Thymus (tissue), 11 donors: Measurements from ENCODE around the gene TPRG1. TPM values are rescaled to one million over a fixed set of nuclear protein-coding genes. Genes with fewer than 3 reads are reported as not detected.
A peak's percentile ranks its signal among the peaks of the same experiment; 100 is the strongest.

Source experiments
- DNase-seq, 9 donors: peaks; one replicate each; pipeline ENCODE4 v3.0.0-alpha.2; 2013; ENCODE audit warnings: low spot score in 9 of 9, low read depth in 6 of 9, missing footprints in 1 of 9
- H3K27ac ChIP-seq, 2 donors: one replicate each; pipeline ENCODE4 v1.5.1; 2013; ENCODE audit warnings: control low read depth in 1 of 2, low read depth in 1 of 2, low read length in 1 of 2, mild to moderate bottlenecking in 1 of 2, moderate library complexity in 1 of 2
- H3K27me3 ChIP-seq, 2 donors: one replicate each; pipeline ENCODE4 v1.5.1; 2013; ENCODE audit warnings: low read length in 1 of 2; ENCODE audit not compliant: control insufficient read depth in 2 of 2, insufficient read depth in 1 of 2
- H3K36me3 ChIP-seq, 2 donors: one replicate each; pipeline ENCODE4 v1.5.1; 2013; ENCODE audit warnings: low read length in 1 of 2, mild to moderate bottlenecking in 1 of 2, moderate library complexity in 1 of 2; ENCODE audit not compliant: control insufficient read depth in 2 of 2, insufficient read depth in 2 of 2
- H3K4me1 ChIP-seq, 2 donors: one replicate each; pipeline ENCODE4 v1.5.1; 2013; ENCODE audit warnings: low read length in 2 of 2; ENCODE audit not compliant: control insufficient read depth in 2 of 2, insufficient read depth in 2 of 2
- H3K4me3 ChIP-seq, 2 donors: one replicate each; pipeline ENCODE4 v1.5.1; 2013; ENCODE audit warnings: low read length in 2 of 2, control low read depth in 1 of 2, mild to moderate bottlenecking in 1 of 2
- H3K9me3 ChIP-seq, 2 donors: one replicate each; pipeline ENCODE4 v1.5.1; 2013; ENCODE audit warnings: low read length in 1 of 2, mild to moderate bottlenecking in 1 of 2; ENCODE audit not compliant: control insufficient read depth in 2 of 2, insufficient read depth in 1 of 2
- WGBS: extraction: QIAGEN DNeasy Blood & Tissue Kit; methylation state at CpG from one replicate; pipeline ENCODE4 v1.1.7; 2013; 5-methylcytosine and 5-hydroxymethylcytosine counted together
- polyA plus RNA-seq: library from polyadenylated mRNA; stranded (reverse); fragments of 200-250 nt; gene quantifications from one replicate; pipeline ENCODE4 v1.2.3, GENCODE V29; 2013
- total RNA-seq: library from RNA; stranded (reverse); fragments of 120-200 nt; gene quantifications from one replicate; pipeline ENCODE4 v1.2.4, GENCODE V29; 2013
- donor health status: healthy.

The TPRG1 gene
- total and polyA plus RNA-seq, 2 donors = 1.8 to 3.2 TPM

- Histone ChIP-seq H3K9me3 (no peaks in the 10 kb centered on the region), H3K27ac (no peak overlapping the region), H3K36me3 (no peaks in the 10 kb centered on the region), H3K27me3 (no peaks in the 10 kb centered on the region), H3K4me1 (peaks cover 8 to 12% of the 10 kb centered on the region in 2 donors), H3K4me3 (no peak overlapping the region)
- 87% methylated on average over 2 of the region's 2 CpGs for WGBS
- DNase-seq = no peak
Measured at GRCh38 chr3:189289251-189289650, 117.5 kb downstream of the TPRG1 start.

- H3K4me1 ChIP-seq = peaks cover 0 to 5% of the 10 kb centered on the region in 2 donors
- 95% methylated on average over 6 of the region's 6 CpGs for WGBS
- no peaks in the 10 kb centered on the region for H3K36me3 ChIP-seq
- no peak overlapping the region for H3K27ac ChIP-seq
- no peaks in the 10 kb centered on the region for H3K27me3 ChIP-seq
- H3K9me3 ChIP-seq = no peaks in the 10 kb centered on the region
- H3K4me3 ChIP-seq = no peak overlapping the region
- DNase-seq = no peak
Measured at GRCh38 chr3:189292667-189293484, 121.1 kb downstream of the TPRG1 start.

DNA sequence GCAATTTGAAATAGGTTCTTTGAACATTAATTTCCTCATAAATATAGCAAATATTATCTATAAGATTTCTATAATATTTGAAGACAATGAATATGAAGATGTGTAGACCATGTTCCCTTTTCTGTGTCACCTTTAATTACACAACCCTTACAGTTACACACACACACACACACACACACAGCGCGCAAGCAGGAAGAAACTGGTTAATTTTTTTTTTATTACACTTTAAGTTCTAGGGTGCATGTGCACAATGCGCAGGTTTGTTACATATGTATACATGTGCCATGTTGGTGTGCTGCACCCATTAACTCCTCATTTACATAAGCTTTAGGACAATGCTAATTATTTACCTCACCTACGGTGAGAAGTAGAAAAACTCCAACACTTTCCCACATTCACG lies 122.9 kb downstream of the TPRG1 start:
- 98% methylated on average over 5 of the region's 5 CpGs for WGBS
- DNase-seq = no peak
- no peaks in the 10 kb centered on the region for H3K27me3 ChIP-seq

DNA sequence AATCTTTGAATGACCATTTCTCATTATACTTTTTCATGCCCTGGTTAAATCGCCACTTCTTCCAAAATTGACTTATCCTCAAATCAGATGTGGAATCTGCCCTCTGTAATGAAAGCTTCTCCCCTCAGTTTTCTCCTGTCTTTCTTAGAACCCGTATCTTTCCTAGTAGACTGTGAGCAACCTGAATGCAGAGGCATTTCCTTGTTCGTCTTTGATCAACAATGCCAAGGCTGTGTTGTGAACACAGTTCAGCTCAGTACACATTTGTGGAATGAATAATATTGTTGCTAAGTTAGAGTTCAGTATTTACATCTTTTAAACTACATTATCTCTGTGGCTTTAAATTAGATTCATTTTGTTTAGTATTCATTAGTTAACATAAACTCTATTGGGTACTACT lies 123.3 kb downstream of the TPRG1 start:
- no peak for DNase-seq
- no peaks in the 10 kb centered on the region for H3K27me3 ChIP-seq
- H3K36me3 ChIP-seq = no peaks in the 10 kb centered on the region
- no peak overlapping the region for H3K4me3 ChIP-seq
- H3K27ac ChIP-seq = no peak overlapping the region
- H3K4me1 ChIP-seq = no peaks in the 10 kb centered on the region
- WGBS = 92% methylated on average over 3 of the region's 3 CpGs
- no peaks in the 10 kb centered on the region for H3K9me3 ChIP-seq

More for the DNA sequence above, 122.9 kb downstream of the TPRG1 start:
- no peaks in the 10 kb centered on the region for H3K36me3 ChIP-seq
- H3K4me1 ChIP-seq = no peaks in the 10 kb centered on the region
- H3K9me3 ChIP-seq = no peaks in the 10 kb centered on the region
- no peak overlapping the region for H3K27ac ChIP-seq
- no peak overlapping the region for H3K4me3 ChIP-seq

DNA sequence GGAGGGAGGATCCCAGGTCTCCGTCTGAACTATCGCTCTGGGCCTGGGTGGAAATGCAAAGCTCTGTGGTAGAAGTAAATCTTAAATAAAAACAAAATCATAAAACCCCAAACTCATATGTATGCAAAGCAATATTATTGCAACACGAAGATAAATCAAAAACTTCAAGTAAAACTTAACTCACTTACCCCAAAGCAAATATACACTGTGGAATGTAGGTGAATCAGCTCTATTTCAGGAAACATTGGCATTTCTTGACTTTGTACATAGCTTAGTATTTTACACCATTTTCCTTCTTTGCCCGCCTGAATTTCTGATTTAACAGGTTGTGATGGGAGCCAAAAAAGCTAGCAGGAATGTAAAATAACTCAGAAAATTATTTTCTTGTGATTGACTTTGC lies 126.2 kb downstream of the TPRG1 start:
- Histone ChIP-seq H3K27ac (no peak overlapping the region), H3K27me3 (no peaks in the 10 kb centered on the region), H3K9me3 (peaks cover 0 to 2% of the 10 kb centered on the region in 2 donors), H3K4me3 (no peak overlapping the region), H3K36me3 (no peaks in the 10 kb centered on the region), H3K4me1 (no peaks in the 10 kb centered on the region)
- 98% methylated on average over 4 of the region's 4 CpGs for WGBS
- DNase-seq = no peak

- no peaks in the 10 kb centered on the region for H3K4me1 ChIP-seq
- H3K27me3 ChIP-seq = no peaks in the 10 kb centered on the region
- peak overlapping the region in 1 of 2 donors; percentile 38 for H3K27ac ChIP-seq
- no peak overlapping the region for H3K4me3 ChIP-seq
- no peaks in the 10 kb centered on the region for H3K36me3 ChIP-seq
- 94% methylated on average over 4 of the region's 4 CpGs for WGBS
- DNase-seq = no peak
- peaks cover 0 to 2% of the 10 kb centered on the region in 2 donors for H3K9me3 ChIP-seq
Measured at GRCh38 chr3:189298469-189299375, 127.0 kb downstream of the TPRG1 start.

GRCh38 chr3:189300345-189300744 lies 128.6 kb downstream of the TPRG1 start:
- DNase-seq = no peak
- no peaks in the 10 kb centered on the region for H3K36me3 ChIP-seq
- H3K9me3 ChIP-seq = peaks cover 0 to 2% of the 10 kb centered on the region in 2 donors
- H3K4me3 ChIP-seq = no peak overlapping the region
- no peaks in the 10 kb centered on the region for H3K27me3 ChIP-seq
- WGBS = 100% methylated on average over 1 of the region's 1 CpG
- H3K4me1 ChIP-seq = no peaks in the 10 kb centered on the region
- no peak overlapping the region for H3K27ac ChIP-seq

- Histone ChIP-seq H3K27me3 (no peaks in the 10 kb centered on the region), H3K4me1 (no peaks in the 10 kb centered on the region), H3K4me3 (no peak overlapping the region), H3K9me3 (peaks cover 0 to 2% of the 10 kb centered on the region in 2 donors), H3K36me3 (no peaks in the 10 kb centered on the region), H3K27ac (no peak overlapping the region)
- 98% methylated on average over 2 of the region's 2 CpGs for WGBS
- no peak for DNase-seq
Measured at GRCh38 chr3:189301479-189301878, 129.7 kb downstream of the TPRG1 start.

DNA sequence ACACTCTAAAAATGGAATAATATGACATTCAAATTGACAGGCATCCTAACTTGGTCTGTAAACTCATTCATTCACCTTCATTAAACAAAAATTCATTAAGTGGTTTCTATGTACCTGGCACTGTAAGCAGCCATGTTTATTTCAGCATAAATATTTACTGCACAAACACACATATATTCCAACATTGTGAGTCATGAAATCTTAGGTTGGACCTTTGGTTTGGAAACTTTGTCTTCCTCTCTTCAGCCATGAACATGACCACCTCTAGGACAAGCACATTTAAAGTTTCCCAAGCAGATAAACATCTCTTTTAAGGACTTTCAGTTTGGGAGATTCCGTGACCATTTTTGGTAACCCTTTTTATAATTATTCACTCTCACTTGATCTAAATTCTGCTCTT lies 131.8 kb downstream of the TPRG1 start:
- no peak for DNase-seq
- no peaks in the 10 kb centered on the region for H3K36me3 ChIP-seq
- H3K9me3 ChIP-seq = peaks cover 0 to 2% of the 10 kb centered on the region in 2 donors
- 0% methylated on average over 1 of the region's 1 CpG for WGBS
- H3K4me3 ChIP-seq = no peak overlapping the region
- no peaks in the 10 kb centered on the region for H3K27me3 ChIP-seq
- H3K27ac ChIP-seq = no peak overlapping the region
- H3K4me1 ChIP-seq = no peaks in the 10 kb centered on the region
